GM21367 (cell line): ENCODE data around the gene BRD7.
"Not testable (repeated sequence)": the region's sequence is repeated elsewhere in the genome, so short reads cannot be mapped to it uniquely, and the experiment has no call there.

Source experiments
- ATAC-seq: cut with Tn5 transposase; IDR thresholded peaks from one replicate; pipeline ENCODE4 v1.9.1; 2021; ENCODE audit not compliant: unreplicated experiment

The BRD7 gene

DNA sequence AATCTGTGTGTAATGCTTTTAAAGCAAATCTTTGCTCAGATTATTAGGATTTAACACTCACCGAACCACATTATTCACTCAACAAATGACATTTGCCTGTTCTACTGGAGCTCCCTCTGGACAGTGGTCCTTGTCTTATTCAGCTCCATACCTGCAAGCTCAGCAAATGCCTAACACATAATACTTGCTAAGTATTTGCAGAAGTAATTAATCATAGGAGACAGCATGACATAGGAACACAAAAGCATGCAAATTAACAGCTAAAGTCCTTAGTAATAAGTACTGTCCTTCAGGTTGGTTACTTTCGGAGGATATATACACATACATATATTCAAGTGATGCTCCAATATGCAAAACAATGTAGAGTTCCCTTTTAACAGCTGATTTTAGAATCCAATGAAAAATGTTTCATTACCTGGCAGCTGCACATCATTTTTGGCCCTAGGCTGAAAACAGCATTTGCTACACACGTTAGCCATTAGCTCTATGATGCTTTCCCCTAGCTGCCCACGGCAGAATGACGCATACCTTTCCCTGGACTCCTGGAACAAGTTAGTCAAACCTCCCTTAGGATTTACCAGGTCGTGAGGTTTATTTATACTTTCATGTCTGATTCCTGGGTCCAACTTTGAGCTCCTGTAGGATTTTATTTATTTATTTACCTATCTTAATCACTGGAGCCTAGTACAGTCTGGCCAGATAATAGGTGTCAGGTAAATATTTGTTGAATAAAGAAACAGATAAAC, 8.6 kb downstream of the BRD7 start:
- no peak for ATAC-seq

DNA sequence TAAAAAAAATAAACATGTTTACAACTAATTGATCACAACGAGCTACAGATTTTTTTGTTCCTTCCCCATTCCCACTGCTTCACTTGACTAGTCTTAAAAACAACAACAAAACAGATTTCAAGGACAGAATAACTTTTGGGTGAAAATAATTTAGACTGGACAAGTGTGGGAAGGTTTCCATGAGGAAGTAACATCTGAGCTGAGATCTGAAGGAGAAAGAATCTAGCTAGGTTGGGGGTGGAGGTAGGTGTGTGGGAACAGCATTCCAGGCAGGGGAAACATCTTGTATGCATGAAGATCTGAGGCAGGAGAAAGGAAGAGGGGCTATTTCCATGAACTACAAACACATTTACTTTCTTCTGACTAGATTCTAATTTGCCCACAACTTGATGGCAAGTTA, 9.2 kb downstream of the BRD7 start:
- no peak for ATAC-seq

DNA sequence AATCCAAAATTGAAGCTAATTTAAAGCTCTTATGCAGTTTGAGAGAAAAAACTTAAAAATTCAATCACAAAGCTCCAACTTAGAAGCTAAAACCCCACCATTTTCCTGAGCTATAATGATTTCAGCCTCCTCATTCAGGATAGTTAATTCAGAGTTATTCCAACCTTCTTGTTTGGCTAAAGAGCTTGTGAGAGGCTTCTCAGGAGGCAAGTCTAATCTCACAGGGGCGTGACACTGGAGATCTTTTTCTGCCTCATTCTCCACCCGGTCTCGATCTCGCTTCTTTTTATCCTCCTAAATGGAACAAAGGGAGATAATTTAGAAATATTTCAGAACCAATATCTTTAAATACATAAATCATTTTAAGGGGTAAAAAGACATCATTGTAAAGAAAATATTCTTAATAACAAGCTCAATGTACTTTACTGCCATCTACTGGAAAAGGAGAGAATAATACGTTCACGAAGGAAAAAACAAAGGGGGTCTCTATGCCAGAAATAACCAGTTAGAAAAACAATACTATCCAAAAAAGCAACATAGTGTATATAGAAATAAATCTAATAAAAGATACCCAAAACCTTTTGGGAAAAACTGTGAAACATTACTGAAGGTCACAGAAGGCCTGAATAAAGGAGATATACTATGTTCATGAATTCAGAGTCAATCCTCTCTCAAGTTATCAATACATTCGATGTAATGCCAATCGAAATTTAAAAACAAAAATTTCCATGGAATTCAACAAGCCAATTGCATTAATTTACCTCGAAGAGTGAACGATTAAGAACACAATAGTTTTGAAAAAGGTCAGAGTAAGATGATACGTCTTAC, 13.9 kb downstream of the BRD7 start:
- no peak for ATAC-seq

DNA sequence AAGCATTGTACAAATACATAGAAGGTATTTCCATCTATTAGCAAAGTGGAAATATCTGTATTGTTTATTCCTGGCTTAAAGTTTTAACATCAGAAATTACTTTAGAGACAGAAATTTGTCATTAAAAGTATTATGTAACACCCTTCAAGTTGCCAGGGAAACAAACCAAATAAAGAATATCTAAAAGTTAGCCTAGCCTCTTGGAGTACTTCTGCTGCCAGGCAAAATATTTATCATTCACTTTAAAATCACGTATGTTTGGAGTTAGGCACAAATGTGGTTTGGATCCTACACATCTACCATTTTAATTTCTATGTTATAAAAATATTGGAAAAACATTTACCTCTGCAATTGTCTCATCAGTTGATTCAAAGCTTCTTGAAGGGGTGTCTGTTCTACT, 14.7 kb downstream of the BRD7 start:
- no peak for ATAC-seq

DNA sequence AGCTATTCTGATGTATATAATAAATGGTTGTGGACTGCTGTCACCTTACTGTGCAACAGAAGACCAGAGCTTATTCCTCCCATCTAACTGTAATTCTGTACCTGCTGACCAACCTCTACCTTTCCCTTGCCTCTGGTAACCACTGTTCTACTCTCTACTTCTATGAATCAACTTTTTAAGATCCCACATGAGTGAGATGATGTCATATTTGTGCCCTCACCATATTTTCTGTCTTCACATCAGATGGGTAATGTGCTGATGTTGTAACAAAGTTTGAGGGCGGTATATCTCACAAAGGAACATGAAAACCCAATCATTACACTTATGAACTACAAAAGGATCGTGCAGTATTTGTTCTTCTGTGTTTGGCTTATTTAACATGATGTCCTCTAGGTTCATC, 16.8 kb downstream of the BRD7 start:
- no peak for ATAC-seq

DNA sequence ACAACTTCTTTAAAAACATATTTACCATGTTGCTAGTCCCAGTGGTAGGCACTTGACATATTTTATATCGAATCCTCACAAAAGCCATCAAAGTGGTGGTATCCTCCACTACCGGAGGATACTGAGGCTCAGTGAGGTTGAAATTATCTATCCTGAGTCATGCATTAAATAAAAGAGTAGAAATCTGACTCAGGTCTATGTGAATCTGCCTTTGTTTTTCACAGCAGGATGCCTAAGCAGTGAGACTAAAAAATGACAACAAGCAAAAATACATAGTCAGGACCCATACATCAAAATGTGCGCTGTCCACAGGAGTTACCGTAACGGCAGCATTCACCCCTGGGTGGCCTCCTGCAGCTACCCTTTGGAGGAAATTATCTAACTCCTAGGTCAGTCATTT, 17.7 kb downstream of the BRD7 start:
- no peak for ATAC-seq

DNA sequence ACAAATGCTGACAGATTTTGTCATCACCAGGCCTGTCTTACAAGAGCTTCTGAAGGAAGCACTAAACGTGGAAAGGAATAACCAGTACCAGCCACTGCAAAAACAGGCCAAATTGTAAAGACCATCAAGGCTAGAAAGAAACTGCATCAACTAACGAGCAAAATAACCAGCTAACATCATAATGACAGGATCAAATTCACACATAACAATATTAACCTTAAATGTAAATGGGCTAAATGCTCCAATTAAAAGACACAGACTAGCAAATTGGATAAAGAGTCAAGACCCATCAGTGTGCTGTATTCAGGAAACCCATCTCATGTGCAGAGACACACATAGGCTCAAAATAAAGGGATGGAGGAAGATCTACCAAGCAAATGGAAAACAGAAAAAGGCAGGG, 23.6 kb downstream of the BRD7 start:
- not testable (repeated sequence) for ATAC-seq

DNA sequence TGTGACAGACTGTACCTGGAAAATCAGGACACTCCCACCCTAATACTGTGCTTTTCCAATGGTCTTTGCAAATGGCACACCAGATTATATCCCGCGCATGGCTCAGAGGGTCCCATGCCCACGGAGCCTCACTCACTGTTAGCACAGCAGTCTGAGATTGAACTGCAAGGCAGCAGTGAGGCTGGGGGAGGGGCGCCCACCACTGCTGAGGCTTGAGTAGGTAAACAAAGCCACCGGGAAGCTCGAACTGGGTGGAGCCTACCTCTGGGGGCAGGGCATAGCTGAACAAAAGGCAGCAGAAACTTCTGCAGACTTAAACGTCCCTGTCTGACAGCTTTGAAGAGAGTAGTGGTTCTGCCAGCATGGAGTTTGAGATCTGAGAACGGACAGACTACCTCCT, 25.2 kb downstream of the BRD7 start:
- ATAC-seq, result not testable (repeated sequence)

DNA sequence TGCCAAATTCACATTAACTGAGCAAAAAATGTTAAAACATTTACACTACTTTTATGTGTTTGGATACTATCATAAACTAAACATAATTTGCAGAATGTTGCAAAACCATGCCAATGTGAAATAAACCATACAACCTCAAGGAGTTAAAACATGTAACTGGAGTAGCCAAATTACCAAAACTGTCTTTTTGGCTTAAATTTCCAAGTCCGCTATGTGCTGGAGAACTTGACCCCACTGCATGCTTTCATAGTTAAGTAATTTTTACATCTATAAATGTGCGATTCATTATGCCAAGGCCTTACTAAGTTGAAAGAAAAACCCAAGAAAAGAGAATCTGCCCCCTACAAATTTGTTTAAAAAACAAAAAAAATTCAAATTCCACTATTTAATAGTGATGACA, 28.2 kb downstream of the BRD7 start:
- no peak for ATAC-seq

DNA sequence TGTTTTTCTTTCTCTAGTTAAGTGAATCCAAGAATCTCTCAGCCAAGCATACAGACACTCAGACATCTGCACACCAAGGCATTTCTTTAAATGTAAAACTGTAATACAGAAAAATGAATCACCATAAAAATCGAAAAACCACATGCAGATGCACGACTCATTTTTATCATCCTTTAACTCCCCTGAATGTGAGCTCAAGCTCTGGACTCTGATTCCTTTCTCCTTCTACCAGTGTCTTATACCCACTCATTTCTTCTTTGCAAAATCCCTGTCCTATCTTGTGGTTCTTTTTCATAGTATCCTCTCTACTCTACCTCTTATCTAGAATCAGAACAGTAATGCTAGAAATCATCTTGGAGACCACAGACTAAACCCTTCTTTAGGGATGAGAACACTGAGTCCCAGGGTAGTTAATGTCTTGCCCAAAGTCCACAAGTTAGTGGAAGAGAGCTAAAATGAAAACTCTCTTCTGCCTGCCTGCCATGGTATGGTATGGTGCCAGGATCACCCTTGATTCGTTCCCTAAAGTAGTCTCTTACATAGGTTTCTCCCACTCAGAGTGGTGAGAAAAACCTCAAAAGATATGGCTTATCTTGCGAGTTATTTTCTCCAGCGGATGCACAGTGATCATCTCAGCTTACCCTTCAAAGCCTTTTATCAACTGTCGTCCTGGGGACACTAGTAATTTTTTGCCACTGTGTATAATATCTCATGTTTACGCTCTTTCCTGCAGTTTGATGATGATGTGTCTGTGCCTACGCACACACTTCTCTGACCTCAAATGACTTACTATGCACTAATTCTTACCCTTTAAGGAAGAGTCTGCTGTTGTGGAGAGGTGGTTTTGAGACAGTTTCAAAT, 30.2 kb downstream of the BRD7 start:
- ATAC-seq, result no peak

DNA sequence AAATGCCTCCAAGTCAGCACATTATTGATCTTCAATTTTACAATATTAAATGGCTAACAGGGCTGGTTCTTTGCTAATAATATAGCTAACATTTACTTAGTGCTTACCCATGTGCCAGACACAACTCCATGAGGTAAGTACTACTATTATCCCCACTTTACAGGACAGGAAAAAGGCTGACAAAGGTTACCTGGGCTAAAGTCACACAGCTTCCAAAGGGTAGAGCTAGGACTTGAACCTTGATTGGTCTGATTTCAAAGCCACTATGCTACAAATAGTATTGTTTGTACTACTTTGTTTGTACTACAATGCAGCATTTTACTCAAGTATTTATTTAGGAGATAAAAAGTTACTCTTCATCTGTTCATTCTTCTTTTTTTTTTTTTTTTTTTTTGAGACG, 31.9 kb downstream of the BRD7 start:
- no peak for ATAC-seq

DNA sequence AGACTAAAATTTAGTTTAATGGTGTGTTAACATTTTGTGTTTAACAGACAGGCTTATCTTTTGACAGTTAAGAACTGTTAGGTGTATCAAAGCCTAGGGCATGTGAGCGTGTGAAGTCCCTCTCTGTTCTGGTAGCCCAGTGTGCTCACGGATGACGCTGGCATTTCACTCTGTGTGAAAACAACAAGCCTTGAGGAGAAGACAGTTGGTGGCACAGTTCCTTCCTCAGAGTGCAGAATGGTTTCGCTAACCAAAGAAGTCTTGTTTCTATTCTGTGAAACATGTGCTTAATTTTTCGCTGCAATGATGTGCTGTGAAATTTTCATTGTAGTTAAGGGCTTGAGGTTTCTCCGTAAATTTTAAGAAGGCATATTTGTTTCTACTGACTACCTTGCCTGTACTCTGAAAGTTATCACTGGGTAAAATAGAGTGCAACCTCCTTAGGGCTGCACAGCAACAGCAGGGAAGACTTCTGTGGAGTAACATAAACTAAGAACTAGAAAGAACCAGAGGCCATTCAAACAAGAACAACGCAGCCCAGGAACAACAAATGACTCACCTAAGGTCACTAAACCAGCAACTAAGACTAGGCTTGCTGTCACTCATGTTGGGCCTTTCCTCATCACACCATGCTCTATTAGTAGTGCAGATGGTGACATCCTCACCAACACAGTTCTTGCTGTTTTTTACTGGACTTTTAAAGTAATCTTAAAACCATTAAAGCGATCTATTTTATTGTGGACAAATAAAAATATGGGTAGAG, 33.4 kb downstream of the BRD7 start:
- no peak for ATAC-seq

DNA sequence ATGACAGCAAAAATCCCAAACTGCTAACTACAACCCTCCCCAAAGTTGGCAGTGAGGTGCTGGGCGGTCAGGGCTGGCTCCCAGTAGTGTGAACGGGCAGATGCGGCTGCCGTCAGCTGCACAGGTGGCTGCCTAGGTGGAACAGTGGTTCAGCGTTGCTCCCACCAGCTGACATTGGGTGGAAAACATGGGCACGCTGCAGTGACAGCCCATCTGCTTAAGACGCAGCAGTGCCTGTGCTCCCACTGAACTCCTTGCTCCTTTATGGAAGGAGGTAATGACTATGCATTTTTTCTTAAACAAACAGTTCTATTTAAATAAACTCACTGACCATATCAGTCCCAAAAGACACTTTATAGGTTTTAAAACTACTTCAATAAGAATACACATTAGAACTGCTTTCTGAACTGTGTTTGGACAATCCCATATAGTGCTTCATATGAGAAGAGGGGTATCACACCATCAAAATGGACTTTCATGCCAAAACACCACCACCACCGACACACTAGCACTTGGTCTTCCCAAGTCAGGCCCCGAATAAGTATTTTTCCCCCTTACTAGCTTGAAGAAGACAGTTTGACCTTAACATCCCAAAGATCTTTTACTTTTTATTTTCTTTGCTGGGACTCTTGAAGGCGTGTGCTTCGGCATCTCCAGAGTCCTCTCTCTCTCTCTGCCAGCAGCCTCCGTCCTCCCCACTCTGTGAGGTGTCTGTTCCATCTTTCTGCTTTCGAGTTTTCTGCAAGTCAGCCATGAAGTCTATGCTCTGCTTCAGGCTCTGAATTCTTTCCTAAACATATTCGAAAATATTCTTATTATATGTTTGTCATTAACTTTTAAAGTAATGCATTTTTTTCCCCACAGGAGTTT, 34.4 kb downstream of the BRD7 start:
- no peak for ATAC-seq

DNA sequence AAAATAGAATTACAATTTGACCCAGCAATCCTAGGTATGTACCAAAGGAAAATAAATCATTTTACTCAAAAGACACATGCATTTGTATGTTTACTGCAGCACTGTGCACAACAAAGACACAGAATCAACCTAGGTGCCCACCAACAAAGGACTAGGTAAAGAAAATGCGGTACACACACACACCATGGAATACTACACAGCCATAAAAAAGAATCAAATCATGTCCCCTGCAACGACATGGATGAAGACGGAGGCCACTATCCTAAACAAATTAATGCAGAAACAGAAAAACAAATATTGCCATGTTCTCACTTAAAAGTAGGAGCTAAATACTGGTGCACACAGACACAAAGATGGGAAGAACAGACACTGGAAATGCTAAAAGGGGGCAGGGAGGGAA, 36.2 kb downstream of the BRD7 start:
- no peak for ATAC-seq

DNA sequence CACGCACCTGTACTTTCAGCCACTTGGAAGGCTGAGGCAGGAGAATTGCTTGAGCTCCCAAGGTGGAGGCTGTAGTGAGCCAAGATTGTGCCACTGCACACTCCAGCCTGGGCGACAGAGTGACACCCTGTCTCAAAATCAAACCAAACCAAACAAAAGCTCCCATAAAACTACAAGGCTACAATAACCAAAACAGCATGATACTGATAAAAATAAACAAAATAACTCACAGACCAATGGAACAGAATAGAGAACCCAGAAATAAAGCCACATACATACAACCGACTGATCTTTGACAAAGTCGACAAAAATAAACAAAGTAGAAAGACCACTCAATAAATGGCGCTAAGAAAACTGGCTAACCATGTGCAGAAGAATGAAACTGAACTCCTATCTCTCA, 37.2 kb downstream of the BRD7 start:
- ATAC-seq, result no peak

DNA sequence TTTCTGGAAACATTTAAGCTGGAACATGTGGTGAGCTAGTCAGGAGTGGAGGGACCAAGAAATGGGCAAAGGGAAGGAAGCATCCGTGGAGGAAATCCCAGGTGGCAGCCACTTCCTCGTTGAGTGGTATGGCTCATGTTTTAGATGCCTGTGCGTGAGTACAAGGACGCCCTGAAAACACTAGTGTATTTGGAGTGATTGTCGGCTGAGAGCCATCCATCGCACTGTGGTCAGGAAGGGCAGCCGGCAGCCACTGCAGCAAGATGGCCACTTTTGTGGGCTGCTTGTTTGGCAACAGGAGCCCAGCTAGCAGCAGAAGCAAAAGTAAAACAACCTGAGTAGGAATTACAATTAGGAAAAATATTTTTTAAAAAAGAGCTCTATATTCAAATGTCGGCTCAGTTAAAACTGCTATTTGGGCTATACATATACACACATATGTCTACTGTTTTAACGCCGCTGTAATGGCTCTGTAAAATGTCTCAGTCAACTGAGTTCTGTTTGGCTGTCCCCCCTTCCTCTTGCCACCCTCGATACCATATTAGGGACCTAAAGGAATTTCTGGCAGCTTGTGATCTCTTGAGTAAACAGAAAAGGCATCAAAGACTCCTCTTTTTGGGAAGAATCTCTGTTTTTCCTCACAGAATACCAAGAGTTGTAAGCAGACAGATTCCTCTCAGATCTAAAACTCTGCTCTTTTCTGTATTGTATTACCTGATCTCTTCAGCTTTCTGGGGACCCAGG, 39.2 kb downstream of the BRD7 start:
- ATAC-seq, result no peak

DNA sequence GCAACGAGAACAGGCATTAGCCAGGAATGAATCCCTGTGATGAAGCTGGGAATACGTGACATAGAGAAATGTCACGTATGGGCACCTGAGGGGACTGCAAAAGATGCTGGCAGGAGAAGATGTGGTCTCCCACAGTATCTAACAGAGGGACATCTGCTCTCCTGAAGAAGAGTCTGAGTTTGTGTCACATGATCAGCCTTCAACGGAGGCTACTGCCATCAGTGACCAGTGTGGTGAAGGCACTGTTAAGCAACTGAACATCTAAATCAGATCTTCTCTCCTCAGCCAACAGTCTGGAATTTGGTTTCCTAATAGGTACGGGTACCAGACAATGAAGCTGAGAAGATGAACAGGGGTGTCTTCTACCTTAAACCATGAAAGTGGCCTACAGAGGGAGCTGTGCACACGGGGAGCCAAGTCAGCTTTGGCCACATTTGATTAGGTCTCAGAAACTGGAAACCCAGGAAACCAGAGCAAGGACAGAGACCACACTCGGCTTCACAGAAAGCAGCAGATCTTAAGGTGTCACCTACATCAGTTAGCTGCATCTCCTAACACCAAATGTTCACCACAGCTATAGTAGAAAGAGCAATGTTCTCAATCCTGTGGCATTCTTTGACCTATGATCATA, 41.8 kb downstream of the BRD7 start:
- ATAC-seq, result no peak

DNA sequence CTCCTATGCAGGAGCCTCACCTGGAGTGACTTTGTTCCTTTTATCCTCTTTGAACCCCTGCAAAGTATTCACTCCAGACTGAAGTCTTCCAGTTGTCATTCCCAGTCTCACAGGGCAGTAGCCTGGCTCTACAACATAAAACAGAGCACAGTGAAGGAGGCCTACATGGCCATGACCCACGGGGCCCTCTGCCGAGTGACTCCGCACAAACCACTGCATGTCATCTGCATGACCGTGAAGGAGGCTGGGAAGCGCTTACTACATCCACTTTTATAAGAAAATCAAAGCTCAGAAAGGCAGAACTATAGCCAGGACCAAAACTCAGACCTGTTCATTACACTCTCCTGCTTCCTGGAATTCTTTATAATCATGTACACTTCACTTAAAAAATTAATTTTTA, 42.5 kb downstream of the BRD7 start:
- no peak for ATAC-seq

DNA sequence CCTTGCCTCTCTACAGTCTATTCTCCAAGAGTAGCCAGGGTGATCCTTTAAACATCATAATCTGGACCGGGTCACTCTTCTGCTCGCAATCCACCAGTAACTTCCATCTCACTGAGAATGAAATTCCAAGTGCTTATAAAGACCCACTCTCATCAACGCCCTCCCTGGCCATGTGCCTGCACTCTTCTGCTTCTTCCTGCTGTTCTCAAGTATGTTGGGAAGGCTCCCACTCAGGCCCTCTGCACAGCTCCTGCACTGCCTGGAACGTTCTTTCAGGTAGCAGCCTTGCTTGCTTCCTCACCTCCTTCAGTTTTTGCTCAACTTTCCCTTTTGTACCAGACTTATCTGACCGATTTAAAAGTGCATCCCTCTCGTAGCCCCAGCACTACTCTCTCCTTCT, 44.4 kb downstream of the BRD7 start:
- ATAC-seq, result no peak
